ENCODE measurements around the gene TAOK3.

DNA sequence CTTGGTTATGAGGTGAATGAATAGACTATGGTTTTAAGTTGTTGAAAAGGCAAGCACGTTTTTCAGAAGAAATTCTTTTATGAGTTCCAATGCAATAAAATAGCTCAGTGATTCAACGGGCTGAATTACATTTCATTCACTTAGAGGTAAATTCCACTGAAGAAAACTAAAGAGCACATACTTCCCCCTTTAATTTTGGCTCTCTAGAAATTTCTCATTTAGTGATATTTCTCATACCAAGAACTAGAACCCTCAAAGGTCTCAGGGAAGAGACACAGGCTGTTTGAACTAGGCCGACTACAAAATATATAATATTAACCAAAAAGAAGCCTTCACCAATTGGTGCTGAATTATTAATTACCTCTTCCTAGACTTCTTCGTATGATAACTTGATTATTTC lies 68.6 kb downstream of the TAOK3 start:
- TF ChIP-seq, protein P1, sequence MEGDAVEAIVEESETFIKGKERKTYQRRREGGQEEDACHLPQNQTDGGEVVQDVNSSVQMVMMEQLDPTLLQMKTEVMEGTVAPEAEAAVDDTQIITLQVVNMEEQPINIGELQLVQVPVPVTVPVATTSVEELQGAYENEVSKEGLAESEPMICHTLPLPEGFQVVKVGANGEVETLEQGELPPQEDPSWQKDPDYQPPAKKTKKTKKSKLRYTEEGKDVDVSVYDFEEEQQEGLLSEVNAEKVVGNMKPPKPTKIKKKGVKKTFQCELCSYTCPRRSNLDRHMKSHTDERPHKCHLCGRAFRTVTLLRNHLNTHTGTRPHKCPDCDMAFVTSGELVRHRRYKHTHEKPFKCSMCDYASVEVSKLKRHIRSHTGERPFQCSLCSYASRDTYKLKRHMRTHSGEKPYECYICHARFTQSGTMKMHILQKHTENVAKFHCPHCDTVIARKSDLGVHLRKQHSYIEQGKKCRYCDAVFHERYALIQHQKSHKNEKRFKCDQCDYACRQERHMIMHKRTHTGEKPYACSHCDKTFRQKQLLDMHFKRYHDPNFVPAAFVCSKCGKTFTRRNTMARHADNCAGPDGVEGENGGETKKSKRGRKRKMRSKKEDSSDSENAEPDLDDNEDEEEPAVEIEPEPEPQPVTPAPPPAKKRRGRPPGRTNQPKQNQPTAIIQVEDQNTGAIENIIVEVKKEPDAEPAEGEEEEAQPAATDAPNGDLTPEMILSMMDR (IDR thresholded peaks at IDR 0.05; ENCODE audit: insufficient read depth, low read length, poor library complexity, severe bottlenecking): no peak
- TF ChIP-seq EZH2phosphoT487 (conservative IDR thresholded peaks at IDR 0.05; ENCODE audit: low read length): no peak

All from SU-DHL-6 (cell line).